Measurements from ENCODE around the gene TMEM41B.
"Not testable (repeated sequence)": the region's sequence is repeated elsewhere in the genome, so short reads cannot be mapped to it uniquely, and the experiment has no call there.

The TMEM41B gene

GRCh38 chr11:9314291-9315077 lies at the start of gene TMEM41B:
TMEM41B (minus strand) TSS chr11:9314593; CDS start chr11:9314441, 152 bp downstream.
- peak; percentile 98 to 100 for DNase-seq (ENCODE audit: low spot score in 2 of 2)
- Mint-ChIP-seq H3K4me3 (peak within 1 kb of the TSS; percentile 99), H3K4me1 (peaks cover 32% of the 10 kb centered on the region), H3K9me3 (no peaks in the 10 kb centered on the region), H3K27ac (peak within 1 kb of the TSS; percentile 99), H3K36me3 (peaks cover 7% of the 10 kb centered on the region)
- ATAC-seq = peak; percentile 95

- Mint-ChIP-seq H3K27ac (peak overlapping the region; percentile 71), H3K36me3 (no peaks in the 10 kb centered on the region), H3K9me3 (no peaks in the 10 kb centered on the region), H3K4me3 (peak overlapping the region; percentile 25), H3K4me1 (peaks cover 29% of the 10 kb centered on the region)
- ATAC-seq = no peak
- peak in 1 of 2 donors; percentile 53 for DNase-seq (ENCODE audit: low spot score in 2 of 2)
These were observed 48.0 kb upstream of the TMEM41B start for GRCh38 chr11:9362393-9362863.

- H3K4me3 Mint-ChIP-seq; H3K36me3 Mint-ChIP-seq; ATAC-seq; H3K9me3 Mint-ChIP-seq; DNase-seq (ENCODE audit: low spot score in 2 of 2): not testable (repeated sequence)
- peak overlapping the region; percentile 71 for H3K27ac Mint-ChIP-seq
- peaks cover 29% of the 10 kb centered on the region for H3K4me1 Mint-ChIP-seq
These were observed 46.6 kb upstream of the TMEM41B start for GRCh38 chr11:9360862-9361622.

- DNase-seq (ENCODE audit: low spot score in 2 of 2) = no peak
- H3K27ac Mint-ChIP-seq = no peak overlapping the region
- no peaks in the 10 kb centered on the region for H3K36me3 Mint-ChIP-seq
- peaks cover 8% of the 10 kb centered on the region for H3K4me1 Mint-ChIP-seq
- no peak for ATAC-seq
- no peak overlapping the region for H3K4me3 Mint-ChIP-seq
- H3K9me3 Mint-ChIP-seq = no peaks in the 10 kb centered on the region
These were observed 42.6 kb upstream of the TMEM41B start for GRCh38 chr11:9357041-9357440.

- H3K9me3 Mint-ChIP-seq = no peaks in the 10 kb centered on the region
These were observed 37.0 kb upstream of the TMEM41B start for GRCh38 chr11:9351321-9351881.

GRCh38 chr11:9347779-9348178 lies 33.4 kb upstream of the TMEM41B start:
- not testable (repeated sequence) for H3K27ac Mint-ChIP-seq; H3K4me3 Mint-ChIP-seq; DNase-seq (ENCODE audit: low spot score in 2 of 2); H3K9me3 Mint-ChIP-seq; ATAC-seq; H3K36me3 Mint-ChIP-seq
- H3K4me1 Mint-ChIP-seq = peaks cover 17% of the 10 kb centered on the region

More at GRCh38 chr11:9351321-9351881, 37.0 kb upstream of the TMEM41B start:
- DNase-seq (ENCODE audit: low spot score in 2 of 2) (no peak), ATAC-seq (no peak)
- Mint-ChIP-seq H3K36me3 (no peaks in the 10 kb centered on the region), H3K4me3 (no peak overlapping the region), H3K27ac (no peak overlapping the region), H3K4me1 (peaks cover 7% of the 10 kb centered on the region)

GRCh38 chr11:9347100-9347499 lies 32.7 kb upstream of the TMEM41B start:
- peaks cover 17% of the 10 kb centered on the region for H3K4me1 Mint-ChIP-seq
- H3K9me3 Mint-ChIP-seq = no peaks in the 10 kb centered on the region
- no peak overlapping the region for H3K27ac Mint-ChIP-seq
- no peak for DNase-seq (ENCODE audit: low spot score in 2 of 2)
- ATAC-seq = peak; percentile 64
- H3K4me3 Mint-ChIP-seq = no peak overlapping the region
- no peaks in the 10 kb centered on the region for H3K36me3 Mint-ChIP-seq

- DNase-seq (ENCODE audit: low spot score in 2 of 2) (no peak), ATAC-seq (no peak)
- H3K4me1 Mint-ChIP-seq = peaks cover 17% of the 10 kb centered on the region
- H3K27ac Mint-ChIP-seq = no peak overlapping the region
- no peaks in the 10 kb centered on the region for H3K36me3 Mint-ChIP-seq
- no peak overlapping the region for H3K4me3 Mint-ChIP-seq
- no peaks in the 10 kb centered on the region for H3K9me3 Mint-ChIP-seq
These were observed 29.8 kb upstream of the TMEM41B start for GRCh38 chr11:9344061-9344680.

- Mint-ChIP-seq H3K27ac (no peak overlapping the region), H3K9me3 (no peaks in the 10 kb centered on the region), H3K4me1 (peaks cover 10% of the 10 kb centered on the region), H3K36me3 (no peaks in the 10 kb centered on the region), H3K4me3 (no peak overlapping the region)
- DNase-seq (ENCODE audit: low spot score in 2 of 2) = no peak
- peak; percentile 16 for ATAC-seq
These were observed 27.3 kb upstream of the TMEM41B start for GRCh38 chr11:9341638-9342178.

- ATAC-seq (no peak), DNase-seq (ENCODE audit: low spot score in 2 of 2) (no peak)
- Mint-ChIP-seq H3K4me3 (no peak overlapping the region), H3K36me3 (no peaks in the 10 kb centered on the region), H3K4me1 (no peaks in the 10 kb centered on the region), H3K27ac (no peak overlapping the region), H3K9me3 (no peaks in the 10 kb centered on the region)
These were observed 18.3 kb upstream of the TMEM41B start for GRCh38 chr11:9332655-9333054.

- no peak for DNase-seq (ENCODE audit: low spot score in 2 of 2)
- no peaks in the 10 kb centered on the region for H3K9me3 Mint-ChIP-seq
- H3K4me1 Mint-ChIP-seq = no peaks in the 10 kb centered on the region
- no peak overlapping the region for H3K27ac Mint-ChIP-seq
- no peak overlapping the region for H3K4me3 Mint-ChIP-seq
- no peaks in the 10 kb centered on the region for H3K36me3 Mint-ChIP-seq
- no peak for ATAC-seq
These were observed 16.3 kb upstream of the TMEM41B start for GRCh38 chr11:9330387-9331384.

GRCh38 chr11:9320047-9320446 lies 5.7 kb upstream of the TMEM41B start:
- ATAC-seq = peak; percentile 63
- Mint-ChIP-seq H3K9me3 (no peaks in the 10 kb centered on the region), H3K36me3 (no peaks in the 10 kb centered on the region), H3K27ac (no peak overlapping the region), H3K4me1 (no peaks in the 10 kb centered on the region), H3K4me3 (no peak overlapping the region)
- DNase-seq (ENCODE audit: low spot score in 2 of 2) = no peak

- H3K27ac Mint-ChIP-seq; H3K9me3 Mint-ChIP-seq; H3K36me3 Mint-ChIP-seq; ATAC-seq; DNase-seq (ENCODE audit: low spot score in 2 of 2); H3K4me3 Mint-ChIP-seq; H3K4me1 Mint-ChIP-seq: not testable (repeated sequence)
These were observed 5.1 kb upstream of the TMEM41B start for GRCh38 chr11:9319377-9320001.
